SH-SY5Y (cell line): ENCODE data around the gene OTULINL.

Experiments
- GATA2 ChIP-seq: IDR thresholded peaks from 2 replicates; pipeline ENCODE4 v1.6.1; 2011; ENCODE audit warnings: mild to moderate bottlenecking, low read depth, low read length
- GATA3 ChIP-seq: IDR thresholded peaks from 2 replicates; pipeline ENCODE4 v1.6.1; 2011; ENCODE audit warnings: low read depth, mild to moderate bottlenecking, low read length, moderate library complexity

The OTULINL gene

GRCh38 chr5:14581106-14581890 is at the start of gene OTULINL:
TSS of gene OTULINL (plus strand) at chr5:14581792. CDS start at chr5:14581895, 103 bp downstream.
- TF ChIP-seq GATA3 (no peak), GATA2 (no peak)

- TF ChIP-seq GATA2 (no peak), GATA3 (no peak)
Observed at GRCh38 chr5:14532180-14532579, 49.4 kb upstream of the OTULINL start.

- TF ChIP-seq GATA3 (no peak), GATA2 (no peak)
Observed at GRCh38 chr5:14534773-14535172, 46.8 kb upstream of the OTULINL start.

- TF ChIP-seq GATA3 = no peak
- no peak for TF ChIP-seq GATA2
Observed at GRCh38 chr5:14545308-14545707, 36.3 kb upstream of the OTULINL start.

GRCh38 chr5:14545862-14546261 is 35.7 kb upstream of the OTULINL start:
- TF ChIP-seq GATA3 (no peak), GATA2 (no peak)

GRCh38 chr5:14547666-14548065 is 33.9 kb upstream of the OTULINL start:
- TF ChIP-seq GATA3 (no peak), GATA2 (no peak)

- TF ChIP-seq GATA3 (no peak), GATA2 (no peak)
Observed at GRCh38 chr5:14551211-14551610, 30.4 kb upstream of the OTULINL start.

- TF ChIP-seq GATA2 (no peak), GATA3 (no peak)
Observed at GRCh38 chr5:14552017-14552416, 29.6 kb upstream of the OTULINL start.

- no peak for TF ChIP-seq GATA3
- TF ChIP-seq GATA2 = no peak
Observed at GRCh38 chr5:14556015-14556414, 25.6 kb upstream of the OTULINL start.

GRCh38 chr5:14557203-14557770 is 24.3 kb upstream of the OTULINL start:
- no peak for TF ChIP-seq GATA2

- TF ChIP-seq GATA2 (no peak), GATA3 (no peak)
Observed at GRCh38 chr5:14557791-14558415, 23.7 kb upstream of the OTULINL start.

GRCh38 chr5:14560091-14560595 is 21.4 kb upstream of the OTULINL start:
- no peak for TF ChIP-seq GATA3

GRCh38 chr5:14561741-14562140 is 19.9 kb upstream of the OTULINL start:
- no peak for TF ChIP-seq GATA2
- TF ChIP-seq GATA3 = no peak

- TF ChIP-seq GATA3 (no peak), GATA2 (no peak)
Observed at GRCh38 chr5:14568333-14568732, 13.3 kb upstream of the OTULINL start.
